Measurements from ENCODE around the gene TRABD2B.

The TRABD2B gene

DNA sequence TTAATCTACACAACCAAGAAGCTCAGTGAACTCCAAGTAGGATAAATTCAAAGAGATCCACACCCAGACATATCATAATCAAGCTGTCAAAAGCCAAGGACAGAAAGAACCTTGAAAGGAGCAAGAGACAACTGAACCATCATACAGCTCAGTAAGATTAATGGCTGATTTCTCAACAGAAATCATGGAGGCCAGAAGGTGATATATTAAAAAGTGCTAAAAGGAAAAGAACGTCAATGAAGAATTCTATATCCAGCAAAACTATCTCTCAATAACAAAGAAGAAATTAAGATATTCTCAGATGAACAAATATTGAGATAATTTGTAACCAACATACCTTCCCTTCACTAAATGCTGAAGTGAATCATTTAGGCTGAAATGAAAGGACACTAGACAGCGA is 161.8 kb downstream of the TRABD2B start:
- TF ChIP-seq, protein P1, sequence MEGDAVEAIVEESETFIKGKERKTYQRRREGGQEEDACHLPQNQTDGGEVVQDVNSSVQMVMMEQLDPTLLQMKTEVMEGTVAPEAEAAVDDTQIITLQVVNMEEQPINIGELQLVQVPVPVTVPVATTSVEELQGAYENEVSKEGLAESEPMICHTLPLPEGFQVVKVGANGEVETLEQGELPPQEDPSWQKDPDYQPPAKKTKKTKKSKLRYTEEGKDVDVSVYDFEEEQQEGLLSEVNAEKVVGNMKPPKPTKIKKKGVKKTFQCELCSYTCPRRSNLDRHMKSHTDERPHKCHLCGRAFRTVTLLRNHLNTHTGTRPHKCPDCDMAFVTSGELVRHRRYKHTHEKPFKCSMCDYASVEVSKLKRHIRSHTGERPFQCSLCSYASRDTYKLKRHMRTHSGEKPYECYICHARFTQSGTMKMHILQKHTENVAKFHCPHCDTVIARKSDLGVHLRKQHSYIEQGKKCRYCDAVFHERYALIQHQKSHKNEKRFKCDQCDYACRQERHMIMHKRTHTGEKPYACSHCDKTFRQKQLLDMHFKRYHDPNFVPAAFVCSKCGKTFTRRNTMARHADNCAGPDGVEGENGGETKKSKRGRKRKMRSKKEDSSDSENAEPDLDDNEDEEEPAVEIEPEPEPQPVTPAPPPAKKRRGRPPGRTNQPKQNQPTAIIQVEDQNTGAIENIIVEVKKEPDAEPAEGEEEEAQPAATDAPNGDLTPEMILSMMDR (IDR thresholded peaks at IDR 0.05; ENCODE audit: low read depth, low read length), result no peak
- no peak overlapping the region for H3K4me3 ChIP-seq (ENCODE audit: low read depth, low read length)
- DNase-seq (ENCODE audit: low read depth, low spot score), result no peak
- in situ Hi-C loops (cut with HindIII; ENCODE audit: low sequenced_read_pairs), result no loop called here

DNA sequence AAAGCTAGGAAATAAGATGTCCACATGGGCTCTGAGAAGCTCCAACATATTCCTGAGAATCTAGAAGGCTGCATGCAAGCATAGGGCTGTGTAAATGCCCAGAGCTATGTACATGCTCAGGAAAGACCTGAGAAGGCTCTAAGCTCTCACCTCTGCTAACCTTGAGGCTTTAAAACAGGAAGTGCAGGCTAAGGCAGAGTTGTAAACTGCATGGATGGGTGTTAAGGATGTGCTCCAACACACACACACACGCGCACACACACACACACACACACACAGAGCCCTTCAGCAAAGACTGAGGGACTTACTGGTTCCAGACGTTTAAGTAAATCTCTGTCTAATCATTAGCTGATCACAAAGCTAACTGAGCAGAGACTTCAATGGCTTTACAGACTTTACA is 162.9 kb downstream of the TRABD2B start:
- H3K4me3 ChIP-seq (ENCODE audit: low read depth, low read length), result no peak overlapping the region
- DNase-seq (ENCODE audit: low read depth, low spot score), result no peak
- in situ Hi-C loops (cut with HindIII; ENCODE audit: low sequenced_read_pairs), result no loop called here
- TF ChIP-seq, protein P1 (IDR thresholded peaks at IDR 0.05; ENCODE audit: low read depth, low read length), result no peak

DNA sequence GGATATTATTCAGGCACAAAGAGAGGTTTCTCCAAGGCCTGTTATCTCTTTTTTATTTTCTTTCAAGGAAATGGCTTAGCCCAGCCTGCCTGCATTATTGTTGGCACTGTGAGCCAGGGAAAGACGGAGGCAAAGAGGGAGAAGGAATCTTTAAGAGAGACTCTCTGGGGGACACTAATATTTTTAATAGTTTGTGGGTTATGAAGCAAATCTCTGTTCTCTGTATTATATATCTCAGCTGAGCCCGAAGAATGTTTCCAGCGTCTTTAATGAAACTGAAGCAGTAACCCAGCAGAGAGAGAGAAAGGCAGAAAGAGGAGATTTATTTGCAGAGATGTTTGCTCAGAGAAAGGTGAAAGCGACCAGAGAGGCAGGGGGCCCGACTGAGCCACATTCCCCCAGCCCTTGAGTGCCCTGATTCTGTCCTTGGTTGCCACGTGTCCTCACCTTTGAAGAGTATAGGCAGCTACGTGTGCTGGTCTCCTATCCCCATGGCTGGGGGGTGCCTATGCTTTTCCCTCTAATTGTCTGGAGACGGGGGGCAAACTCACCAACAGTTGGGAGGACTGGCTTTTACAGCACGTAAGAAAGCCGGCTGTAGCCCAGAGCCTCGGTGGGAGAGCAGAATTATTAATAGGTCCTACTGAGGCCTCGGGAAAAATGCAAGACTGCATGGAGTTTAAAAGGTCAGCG is 166.4 kb downstream of the TRABD2B start:
- TF ChIP-seq, protein P1 (IDR thresholded peaks at IDR 0.05; ENCODE audit: low read depth, low read length), result no peak
- H3K4me3 ChIP-seq (ENCODE audit: low read depth, low read length), result no peak overlapping the region
- in situ Hi-C loops (cut with HindIII; ENCODE audit: low sequenced_read_pairs), result no loop called here
- no peak for DNase-seq (ENCODE audit: low read depth, low spot score)

DNA sequence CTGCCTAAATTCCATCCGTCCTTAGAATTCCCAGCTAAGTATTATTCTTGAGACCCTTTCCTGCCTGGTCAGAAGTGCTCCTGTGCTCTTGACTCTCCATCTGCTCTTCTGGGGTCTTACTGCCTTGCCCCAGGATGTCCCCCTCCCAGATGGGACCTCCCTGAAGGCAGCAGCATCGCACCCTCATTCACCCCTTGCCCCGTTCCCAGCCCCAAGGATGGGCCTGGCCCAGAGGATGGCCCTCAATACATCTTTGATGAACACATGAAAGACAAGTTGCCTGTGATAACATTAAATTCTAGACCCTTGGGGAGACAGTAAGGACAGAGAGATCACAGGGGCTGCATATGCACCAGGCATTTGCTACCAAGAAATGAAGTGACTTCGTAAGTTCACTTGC is 167.2 kb downstream of the TRABD2B start:
- DNase-seq (ENCODE audit: low read depth, low spot score), result no peak
- H3K4me3 ChIP-seq (ENCODE audit: low read depth, low read length), result no peak overlapping the region
- in situ Hi-C loops (cut with HindIII; ENCODE audit: low sequenced_read_pairs), result no loop called here
- TF ChIP-seq, protein P1 (IDR thresholded peaks at IDR 0.05; ENCODE audit: low read depth, low read length), result no peak

DNA sequence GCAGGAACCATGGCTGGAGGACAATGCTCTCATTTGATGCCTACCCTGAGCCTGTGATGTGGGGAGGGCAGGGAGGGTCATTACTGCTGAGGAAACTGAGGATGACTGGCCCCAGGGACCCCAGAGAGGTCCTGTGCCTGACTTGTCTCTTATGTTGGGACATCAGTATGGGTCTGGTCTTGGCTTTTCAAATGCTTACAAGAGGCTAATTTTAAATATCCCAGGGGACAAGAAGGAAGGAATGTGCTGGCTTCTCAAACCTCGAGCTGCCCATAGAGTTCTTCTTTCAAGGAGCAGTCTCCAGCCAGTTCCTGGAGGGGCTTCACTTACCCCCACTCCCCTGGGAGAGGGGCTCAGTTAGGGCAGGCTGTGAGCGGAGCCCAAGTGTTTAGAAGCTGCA is 168.2 kb downstream of the TRABD2B start:
- TF ChIP-seq, protein P1 (IDR thresholded peaks at IDR 0.05; ENCODE audit: low read depth, low read length), result no peak
- no peak overlapping the region for H3K4me3 ChIP-seq (ENCODE audit: low read depth, low read length)
- in situ Hi-C loops (cut with HindIII; ENCODE audit: low sequenced_read_pairs), result no loop called here
- DNase-seq (ENCODE audit: low read depth, low spot score), result no peak

DNA sequence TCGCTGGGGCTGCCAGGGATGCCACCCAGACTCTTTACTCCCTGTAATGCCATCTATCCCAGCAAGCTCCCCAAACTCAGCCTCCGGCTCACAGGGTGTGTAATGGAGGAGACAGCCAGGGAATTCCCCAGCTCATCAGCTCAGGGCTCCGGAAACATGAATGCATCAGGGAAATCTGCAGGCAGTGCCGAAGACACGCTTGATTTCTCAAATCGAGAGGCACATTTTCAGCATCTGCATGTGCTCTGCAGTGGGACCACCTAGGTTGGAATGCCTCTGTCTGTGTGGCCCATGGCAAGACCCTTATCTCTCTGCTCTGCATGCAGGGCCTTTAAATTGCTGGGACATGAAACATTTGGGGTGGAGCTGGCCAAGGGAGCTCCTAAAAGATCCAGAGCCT is 170.1 kb downstream of the TRABD2B start:
- DNase-seq (ENCODE audit: low read depth, low spot score), result no peak
- in situ Hi-C loops (cut with HindIII; ENCODE audit: low sequenced_read_pairs), result no loop called here
- H3K4me3 ChIP-seq (ENCODE audit: low read depth, low read length), result no peak overlapping the region
- TF ChIP-seq, protein P1 (IDR thresholded peaks at IDR 0.05; ENCODE audit: low read depth, low read length), result no peak

Measured in astrocyte of the spinal cord (primary cell).